Measurements from ENCODE around the gene ZDHHC14.
"Not testable (repeated sequence)": the region's sequence is repeated elsewhere in the genome, so short reads cannot be mapped to it uniquely, and the experiment has no call there.

Gene ZDHHC14

GRCh38 chr6:157461000-157461915 is 80.3 kb downstream of the ZDHHC14 start:
- DNase-seq (ENCODE audit: extremely low read depth, low read depth): no peak
- H3K4me3 ChIP-seq (replicated peaks; ENCODE audit: low read depth, low read length): no peak overlapping the region
- TF ChIP-seq CTCF (IDR thresholded peaks at IDR 0.05; ENCODE audit: low read depth, low read length, missing control alignments): peak; percentile 8

- no peak for TF ChIP-seq CTCF (IDR thresholded peaks at IDR 0.05; ENCODE audit: low read depth, low read length, missing control alignments)
Observed at GRCh38 chr6:157462956-157463742, 82.2 kb downstream of the ZDHHC14 start.

GRCh38 chr6:157463743-157464135 is 82.7 kb downstream of the ZDHHC14 start:
- DNase-seq (ENCODE audit: extremely low read depth, low read depth); H3K4me3 ChIP-seq (replicated peaks; ENCODE audit: low read depth, low read length): not testable (repeated sequence)

More at GRCh38 chr6:157462956-157463742, 82.2 kb downstream of the ZDHHC14 start:
- no peak for DNase-seq (ENCODE audit: extremely low read depth, low read depth)
- H3K4me3 ChIP-seq (replicated peaks; ENCODE audit: low read depth, low read length): no peak overlapping the region

GRCh38 chr6:157464653-157465535 is 83.9 kb downstream of the ZDHHC14 start:
- H3K4me3 ChIP-seq (replicated peaks; ENCODE audit: low read depth, low read length): no peak overlapping the region
- DNase-seq (ENCODE audit: extremely low read depth, low read depth): no peak
- TF ChIP-seq CTCF (IDR thresholded peaks at IDR 0.05; ENCODE audit: low read depth, low read length, missing control alignments): no peak

- no peak for TF ChIP-seq CTCF (IDR thresholded peaks at IDR 0.05; ENCODE audit: low read depth, low read length, missing control alignments)
- DNase-seq (ENCODE audit: extremely low read depth, low read depth): no peak
- no peak overlapping the region for H3K4me3 ChIP-seq (replicated peaks; ENCODE audit: low read depth, low read length)
Observed at GRCh38 chr6:157466342-157466648, 85.3 kb downstream of the ZDHHC14 start.

- DNase-seq (ENCODE audit: extremely low read depth, low read depth); H3K4me3 ChIP-seq (replicated peaks; ENCODE audit: low read depth, low read length): not testable (repeated sequence)
Observed at GRCh38 chr6:157467339-157467738, 86.3 kb downstream of the ZDHHC14 start.

- no peak for TF ChIP-seq CTCF (IDR thresholded peaks at IDR 0.05; ENCODE audit: low read depth, low read length, missing control alignments)
- DNase-seq (ENCODE audit: extremely low read depth, low read depth): no peak
- H3K4me3 ChIP-seq (replicated peaks; ENCODE audit: low read depth, low read length): no peak overlapping the region
Observed at GRCh38 chr6:157468054-157468453, 87.1 kb downstream of the ZDHHC14 start.

Measured in HFF-Myc (cell line).